GM12801 (cell line): ENCODE measurements around the gene CROCC2.

ENCODE experiments used
- TF ChIP-seq, protein P1 (sequence below): IDR thresholded peaks from one replicate; pipeline ENCODE4 v1.5.1; 2011; ENCODE audit warnings: control low read depth; ENCODE audit not compliant: insufficient read length; ENCODE audit errors: extremely low read depth

CROCC2 gene

DNA sequence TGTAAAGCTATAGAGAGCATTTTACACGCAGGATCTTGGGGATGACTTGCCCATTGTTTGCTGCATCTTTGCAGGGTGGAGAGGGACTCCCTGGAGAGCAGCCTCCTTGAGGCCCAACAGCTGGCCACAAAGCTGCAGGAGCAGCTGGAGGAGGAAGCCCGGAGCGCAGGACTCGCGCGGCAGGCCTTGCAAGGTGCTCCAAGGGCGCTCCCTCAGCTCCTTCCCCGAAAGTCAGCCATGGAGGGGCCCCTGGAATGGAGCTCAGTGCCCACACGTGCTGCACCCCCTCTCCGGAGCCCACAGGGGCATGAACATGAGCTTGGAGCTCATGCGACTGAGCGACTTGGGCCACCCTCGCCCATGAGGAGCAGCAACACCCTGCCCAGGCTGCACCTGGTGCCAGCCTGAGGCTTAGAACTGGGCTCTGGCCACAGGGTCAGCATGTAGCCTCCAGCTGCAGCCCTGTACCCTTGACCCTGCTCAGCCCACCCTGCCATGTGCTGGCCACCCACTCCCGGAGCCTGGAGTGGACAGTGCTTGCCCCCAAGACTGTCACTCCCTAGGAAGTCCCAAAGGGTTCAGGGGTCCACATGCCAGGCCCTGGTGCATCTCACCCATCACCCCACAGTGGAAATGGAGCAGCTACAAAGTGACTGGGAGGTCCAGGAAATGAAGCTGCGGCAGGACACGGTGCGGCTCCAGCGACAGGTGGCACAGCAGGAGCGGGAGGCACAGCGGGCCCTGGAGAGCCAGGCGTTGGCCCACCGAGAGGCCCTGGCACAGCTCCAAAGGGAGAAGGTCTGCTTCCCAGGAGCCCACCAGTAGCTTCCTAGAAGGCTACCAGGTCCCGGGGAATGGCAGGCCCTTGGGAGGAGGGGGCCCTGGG, 43.0 kb downstream of the CROCC2 start:
- TF ChIP-seq, protein P1, sequence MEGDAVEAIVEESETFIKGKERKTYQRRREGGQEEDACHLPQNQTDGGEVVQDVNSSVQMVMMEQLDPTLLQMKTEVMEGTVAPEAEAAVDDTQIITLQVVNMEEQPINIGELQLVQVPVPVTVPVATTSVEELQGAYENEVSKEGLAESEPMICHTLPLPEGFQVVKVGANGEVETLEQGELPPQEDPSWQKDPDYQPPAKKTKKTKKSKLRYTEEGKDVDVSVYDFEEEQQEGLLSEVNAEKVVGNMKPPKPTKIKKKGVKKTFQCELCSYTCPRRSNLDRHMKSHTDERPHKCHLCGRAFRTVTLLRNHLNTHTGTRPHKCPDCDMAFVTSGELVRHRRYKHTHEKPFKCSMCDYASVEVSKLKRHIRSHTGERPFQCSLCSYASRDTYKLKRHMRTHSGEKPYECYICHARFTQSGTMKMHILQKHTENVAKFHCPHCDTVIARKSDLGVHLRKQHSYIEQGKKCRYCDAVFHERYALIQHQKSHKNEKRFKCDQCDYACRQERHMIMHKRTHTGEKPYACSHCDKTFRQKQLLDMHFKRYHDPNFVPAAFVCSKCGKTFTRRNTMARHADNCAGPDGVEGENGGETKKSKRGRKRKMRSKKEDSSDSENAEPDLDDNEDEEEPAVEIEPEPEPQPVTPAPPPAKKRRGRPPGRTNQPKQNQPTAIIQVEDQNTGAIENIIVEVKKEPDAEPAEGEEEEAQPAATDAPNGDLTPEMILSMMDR = no peak

DNA sequence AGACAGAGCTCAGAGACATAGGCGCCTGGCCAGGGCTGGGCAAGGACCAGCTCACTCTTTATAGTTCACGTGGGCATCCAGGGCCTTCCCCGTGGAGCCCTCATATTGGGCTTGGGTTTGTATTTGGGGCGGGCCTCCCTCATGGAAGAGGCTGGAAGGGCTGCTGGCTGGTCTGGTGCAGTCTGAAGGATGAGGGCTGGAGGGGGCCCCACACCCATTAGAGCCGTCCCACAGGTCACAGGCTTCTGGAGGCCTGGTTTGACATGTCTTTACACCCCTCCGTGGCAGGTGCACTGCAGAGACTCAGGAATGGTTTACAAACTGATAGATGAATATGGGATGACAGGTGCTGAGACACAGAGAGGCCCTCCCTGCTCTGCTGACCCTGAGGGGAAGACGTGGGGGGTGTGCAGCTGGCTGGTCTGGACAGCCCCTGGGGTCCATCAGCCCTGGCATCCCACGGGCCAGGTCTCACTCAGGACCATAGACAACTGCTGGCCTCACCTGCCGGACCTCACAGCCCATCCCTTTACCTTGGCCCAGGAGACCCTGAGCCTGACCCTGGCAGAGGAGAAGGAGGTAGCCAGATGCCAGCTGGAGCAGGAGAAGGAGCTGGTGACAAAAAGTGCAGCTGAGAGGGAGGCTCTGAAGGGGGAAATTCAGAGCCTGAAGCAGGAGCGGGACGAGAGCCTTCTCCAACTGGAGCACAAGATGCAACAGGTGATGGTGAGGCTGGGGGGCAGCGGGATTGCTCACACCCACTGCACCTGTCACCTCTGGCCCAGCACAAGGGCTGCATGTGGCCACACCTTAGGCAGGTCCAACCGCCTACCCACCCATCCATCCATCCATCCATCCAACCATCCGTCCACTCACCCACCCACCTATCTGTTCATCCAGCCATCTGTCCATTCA, 43.9 kb downstream of the CROCC2 start:
- TF ChIP-seq, protein P1 = no peak

DNA sequence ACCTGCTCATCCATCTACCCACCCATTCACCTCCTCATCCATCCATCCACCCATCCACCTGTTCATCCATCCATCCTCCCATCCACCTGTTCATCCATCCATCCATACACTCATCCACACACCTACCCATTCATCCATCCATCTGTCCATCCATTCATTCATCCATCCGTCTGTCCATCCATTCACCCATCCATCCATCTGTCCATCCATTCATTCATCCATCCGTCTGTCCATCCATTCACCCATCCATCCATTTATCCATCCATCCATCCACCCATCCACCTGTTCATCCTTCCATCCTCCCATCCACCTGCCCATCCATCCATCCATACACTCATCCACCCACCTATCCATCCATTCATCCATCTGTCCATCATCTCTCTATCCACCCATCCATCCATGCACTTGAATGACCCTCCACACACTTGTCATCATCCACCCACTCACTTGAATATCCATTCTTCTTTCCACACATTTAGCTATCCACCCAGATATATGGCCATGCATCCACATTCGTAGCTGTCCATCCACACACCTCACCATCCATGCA, 45.0 kb downstream of the CROCC2 start:
- TF ChIP-seq, protein P1 = no peak

- TF ChIP-seq, protein P1 = no peak
Observed at GRCh38 chr2:240952496-240953246, 46.5 kb downstream of the CROCC2 start.

DNA sequence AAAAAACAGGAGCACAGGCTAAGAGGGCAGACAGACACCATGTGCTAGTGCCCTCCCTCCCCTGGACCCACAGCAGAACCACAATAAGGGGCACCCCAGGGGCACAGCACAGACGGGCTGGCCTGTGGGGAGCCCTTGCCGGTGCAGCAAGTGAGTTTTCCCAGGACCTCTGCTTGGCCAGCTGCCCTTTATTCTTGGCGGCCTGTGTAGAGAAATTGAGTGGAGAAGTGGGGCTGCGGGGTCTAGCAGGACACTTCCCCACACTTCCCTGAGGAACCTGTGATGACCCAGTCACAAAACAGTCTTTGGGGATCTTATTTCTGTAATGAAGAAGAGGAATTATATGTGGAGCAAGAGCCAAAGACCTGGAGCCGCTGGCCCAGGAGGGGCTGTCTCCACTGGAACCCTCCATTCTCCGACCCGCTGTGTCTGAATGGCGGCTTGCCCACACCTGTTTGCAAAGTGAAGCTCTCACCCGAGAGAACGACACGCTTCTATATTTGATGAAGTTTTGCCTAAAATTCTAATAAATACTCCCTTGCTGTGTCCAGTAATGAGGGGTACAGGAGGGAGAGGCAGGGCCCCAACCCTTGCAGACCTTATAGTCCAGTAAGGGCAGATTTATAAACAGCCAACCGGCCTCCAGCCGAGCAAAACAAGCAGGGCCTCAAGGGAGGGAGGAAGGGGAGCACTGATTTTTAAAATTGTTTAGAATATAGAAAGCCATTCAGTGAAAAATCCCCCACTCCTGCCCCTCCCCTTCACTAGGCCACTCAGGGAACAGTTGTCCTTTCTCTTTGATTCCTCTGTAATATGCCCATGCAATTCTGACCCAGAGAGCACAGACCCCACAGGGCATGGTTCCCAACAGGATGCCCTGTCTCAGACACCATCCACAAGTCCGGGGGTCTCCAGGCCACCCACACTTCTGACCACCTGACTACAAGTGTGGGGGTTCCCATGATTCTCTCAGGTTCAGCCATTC, 47.6 kb downstream of the CROCC2 start:
- TF ChIP-seq, protein P1 = no peak

DNA sequence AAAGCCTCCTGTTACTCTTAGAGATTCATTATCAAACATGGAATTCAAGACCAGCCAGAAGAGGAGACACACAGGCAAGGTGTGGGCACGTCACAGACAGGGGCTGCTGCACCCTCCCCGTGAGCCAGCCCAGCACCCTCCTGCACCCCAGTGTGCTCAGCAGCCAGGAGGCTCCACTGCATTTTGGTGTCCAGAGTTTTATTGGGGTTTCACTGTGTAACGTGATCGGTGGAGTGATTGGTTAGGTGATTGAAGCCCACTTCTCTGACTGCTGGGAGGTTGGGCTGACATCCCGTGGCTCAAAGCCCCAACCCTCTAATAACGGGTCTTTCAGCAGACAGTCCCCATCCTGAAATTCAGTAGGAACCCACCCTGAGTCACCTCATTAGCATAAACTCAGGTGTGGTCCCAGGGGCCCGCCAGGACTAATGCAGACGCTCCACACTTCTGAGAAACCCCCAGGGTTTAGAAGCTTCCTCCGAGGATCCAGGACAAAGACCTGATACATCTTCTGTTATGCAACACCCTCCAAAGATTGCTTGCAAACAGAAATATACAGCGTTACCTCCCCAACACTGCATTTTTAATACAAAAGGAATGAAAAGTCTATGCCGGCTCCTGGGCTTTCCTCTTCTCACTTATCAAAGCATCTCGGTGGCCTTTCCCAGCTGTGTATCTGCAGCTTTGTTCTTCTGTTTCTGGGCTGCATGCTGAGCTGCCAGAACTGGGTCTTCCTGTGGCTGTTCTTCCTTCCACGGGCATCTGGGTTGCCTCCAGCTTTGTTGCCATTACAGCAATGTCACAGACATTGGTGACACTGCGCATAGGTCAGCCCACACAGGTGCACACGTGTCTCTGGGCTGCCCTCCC, 48.5 kb downstream of the CROCC2 start:
- TF ChIP-seq, protein P1 = no peak
